TTC549 (cell line): ENCODE results near the gene CYB5R4.

ENCODE experiments used
- FAIRE-seq: peaks from 2 replicates; lab custom pipeline; 2012; peaks lifted over from hg19 to GRCh38; lab: Jason Lieb, UNC

CYB5R4 gene

DNA sequence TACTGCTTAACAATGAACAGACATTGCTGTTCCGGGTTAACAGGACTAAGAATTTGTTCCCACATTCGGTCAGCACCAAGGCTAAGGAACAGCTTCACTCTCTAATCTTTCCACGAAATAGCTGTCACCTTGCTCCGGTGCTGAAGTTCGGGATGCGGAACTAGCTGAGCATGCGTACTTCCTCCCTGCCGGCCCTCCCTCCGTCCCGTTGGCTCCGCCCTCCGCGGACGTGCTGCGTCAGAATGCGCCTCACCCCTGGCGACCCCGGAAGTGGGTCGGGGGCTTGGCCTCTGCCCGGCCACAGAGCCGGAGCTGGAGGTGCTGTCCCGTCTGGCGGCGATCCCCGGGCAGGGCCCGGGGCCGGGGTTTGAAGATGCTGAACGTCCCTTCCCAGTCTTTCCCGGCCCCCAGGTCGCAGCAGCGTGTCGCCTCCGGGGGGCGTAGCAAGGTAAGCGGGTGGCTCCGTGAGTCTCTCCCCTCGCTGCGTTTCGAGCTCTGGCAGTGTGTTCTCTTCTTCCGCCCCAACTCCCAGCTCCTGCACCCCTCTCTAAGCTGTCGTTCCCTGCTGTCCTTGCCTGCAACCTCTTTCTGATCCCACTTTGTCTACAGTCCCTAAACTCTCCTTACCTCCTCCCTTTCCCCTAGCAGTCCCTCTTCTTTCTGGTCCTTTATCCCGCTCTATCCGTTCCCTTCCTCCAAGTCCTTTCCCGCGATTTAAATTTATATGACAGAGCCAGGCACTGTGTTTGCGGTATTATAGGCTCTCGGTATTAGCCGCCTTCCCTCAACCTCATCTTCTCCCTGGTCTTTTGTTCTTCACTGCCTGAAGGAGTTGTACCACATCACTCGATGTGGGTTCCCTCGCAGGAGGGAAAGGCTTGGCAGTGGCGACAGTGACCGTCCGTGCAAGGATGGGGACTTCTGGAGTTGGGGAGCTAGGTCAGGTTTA is at the start of gene CYB5R4:
TSS of gene CYB5R4 (plus strand) at position 280 of the 949 bp plus-strand sequence. CDS start at position 374, 94 bp downstream.
- peak; percentile 48 for FAIRE-seq

GRCh38 chr6:83812595-83812994 is 46.9 kb upstream of the CYB5R4 start:
- no peak for FAIRE-seq

- no peak for FAIRE-seq
These were observed 43.7 kb upstream of the CYB5R4 start for GRCh38 chr6:83815631-83816272.

- no peak for FAIRE-seq
These were observed 36.8 kb upstream of the CYB5R4 start for GRCh38 chr6:83822629-83823169.

GRCh38 chr6:83824388-83824801 is 35.1 kb upstream of the CYB5R4 start:
- FAIRE-seq = no peak

DNA sequence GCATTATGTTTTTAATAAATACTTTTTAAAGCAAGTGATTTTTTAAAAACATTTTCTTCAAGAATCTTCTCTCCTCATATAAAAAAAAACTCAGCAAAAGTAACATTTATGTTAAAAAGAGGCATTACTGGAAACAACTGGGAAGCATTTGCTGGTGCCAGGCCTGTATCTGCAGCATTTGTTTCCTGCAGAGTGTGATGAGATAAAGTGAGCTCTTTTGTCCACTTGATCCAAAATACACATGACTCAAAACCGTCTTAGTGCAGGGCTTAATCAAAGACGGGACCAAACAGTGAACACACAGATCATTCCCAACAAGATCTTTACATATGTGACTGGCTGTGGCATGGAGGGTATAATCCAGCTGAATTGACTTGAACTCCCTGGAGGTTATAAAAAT is 34.7 kb upstream of the CYB5R4 start:
- no peak for FAIRE-seq

- FAIRE-seq = no peak
These were observed 32.4 kb upstream of the CYB5R4 start for GRCh38 chr6:83827050-83827449.

DNA sequence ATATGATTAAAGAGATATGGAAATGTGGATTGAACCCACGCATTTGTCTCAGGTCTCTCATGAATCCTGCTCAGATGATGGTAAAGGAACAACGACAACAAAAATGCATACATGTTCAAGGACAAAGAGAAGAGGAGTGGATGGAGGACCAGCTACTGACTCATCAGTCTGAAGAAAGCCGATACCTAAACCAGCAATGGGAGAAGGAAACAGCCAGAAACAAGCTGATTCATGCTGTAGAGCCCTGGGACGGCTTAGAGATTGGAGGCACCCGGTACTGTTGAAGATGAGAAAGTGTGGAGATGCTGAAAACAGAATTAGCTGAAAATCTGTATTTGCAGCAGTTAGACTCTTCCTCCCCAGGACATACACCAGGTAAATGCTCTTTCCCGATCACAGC is 20.8 kb upstream of the CYB5R4 start:
- FAIRE-seq = no peak

- no peak for FAIRE-seq
These were observed 15.3 kb upstream of the CYB5R4 start for GRCh38 chr6:83844170-83844569.

GRCh38 chr6:83846291-83846690 is 13.2 kb upstream of the CYB5R4 start:
- no peak for FAIRE-seq

- FAIRE-seq = no peak
These were observed 12.3 kb upstream of the CYB5R4 start for GRCh38 chr6:83847179-83847578.

DNA sequence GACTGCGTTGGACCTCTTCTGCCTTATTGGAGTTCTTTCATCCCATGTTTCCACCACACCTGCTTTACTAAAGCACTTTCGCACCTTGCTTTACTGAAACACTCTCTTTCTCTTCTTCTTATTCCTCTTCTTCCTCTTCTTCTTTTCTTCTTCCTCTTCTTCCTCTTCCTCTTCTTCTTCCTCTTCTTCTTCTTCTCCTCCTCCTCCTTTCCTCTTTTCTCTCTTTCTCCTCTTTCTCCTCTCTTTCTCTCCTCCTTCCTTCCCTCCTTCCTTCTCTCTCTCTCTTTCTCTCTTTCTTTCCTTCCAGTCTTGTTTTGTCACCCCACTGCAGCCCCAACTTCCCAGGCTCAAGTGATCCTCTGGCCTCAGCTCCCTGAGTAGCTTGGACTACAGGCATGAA is 10.4 kb upstream of the CYB5R4 start:
- no peak for FAIRE-seq

GRCh38 chr6:83849610-83850009 is 9.9 kb upstream of the CYB5R4 start:
- no peak for FAIRE-seq

DNA sequence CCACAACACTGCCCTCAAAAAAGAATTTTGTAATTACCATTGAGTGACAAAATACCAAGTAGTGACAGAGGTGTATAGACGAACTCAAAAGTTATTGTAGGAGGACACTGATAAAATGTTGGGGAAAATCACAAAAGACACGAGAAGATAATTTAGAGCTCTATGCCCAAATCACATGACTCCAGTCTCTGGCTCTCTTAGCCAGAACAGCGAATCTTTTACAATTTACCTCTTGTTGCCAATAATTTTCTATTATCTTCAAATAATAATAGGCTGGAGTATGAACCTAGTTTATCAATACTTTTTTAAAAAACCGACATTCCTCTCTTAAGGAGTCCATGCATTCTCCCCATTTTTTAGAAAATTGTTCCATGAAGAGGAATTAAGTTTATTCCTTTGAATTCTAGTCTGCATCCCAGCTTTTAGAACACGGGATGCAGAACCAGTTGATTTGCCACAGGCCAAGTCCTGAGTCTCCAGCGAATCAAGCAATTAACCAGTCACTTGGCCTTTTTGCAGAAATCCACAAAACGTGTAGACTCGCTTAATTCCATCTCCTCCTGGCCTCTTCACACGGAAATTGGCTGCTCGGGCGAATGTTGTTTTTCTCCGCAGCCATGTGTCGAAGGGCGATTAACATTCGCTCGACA is 6.8 kb upstream of the CYB5R4 start:
- no peak for FAIRE-seq

DNA sequence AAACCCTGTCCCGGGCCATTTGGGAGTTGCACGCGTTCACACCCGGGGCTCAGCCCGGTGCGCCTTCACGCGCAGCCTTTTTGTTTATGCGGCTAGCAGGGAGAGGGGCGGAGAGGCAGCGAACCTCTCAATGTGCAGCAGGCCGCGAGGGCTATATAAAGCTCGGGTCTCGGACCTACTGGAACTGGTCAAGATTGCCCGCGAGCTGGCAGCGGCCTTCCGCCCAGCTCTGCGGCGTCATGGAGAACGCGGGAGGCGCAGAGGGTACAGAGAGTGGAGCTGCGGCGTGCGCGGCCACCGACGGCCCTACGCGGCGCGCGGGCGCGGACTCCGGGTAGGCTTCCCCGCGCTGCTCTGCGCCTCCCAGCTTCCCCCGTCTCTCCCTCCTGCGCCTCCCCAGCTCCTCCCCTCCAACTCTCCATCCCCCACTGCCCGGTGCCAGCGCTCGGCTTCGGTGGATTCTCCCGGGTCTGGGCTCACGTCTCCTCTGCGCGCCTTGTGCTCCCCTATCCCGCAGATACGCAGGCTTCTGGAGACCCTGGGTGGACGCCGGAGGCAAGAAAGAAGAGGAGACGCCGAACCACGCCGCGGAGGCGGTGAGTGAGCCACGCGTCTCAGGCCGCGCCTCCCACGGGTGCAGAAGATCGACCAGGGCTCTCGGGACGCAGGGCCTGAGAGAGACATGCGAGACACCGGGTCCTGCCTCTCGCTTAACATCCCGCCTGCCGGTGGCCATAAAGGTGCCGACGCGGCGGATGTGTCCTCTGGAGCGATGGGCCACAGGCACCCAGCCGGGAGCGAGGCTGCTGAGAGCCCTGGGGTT is 6.1 kb upstream of the CYB5R4 start, which contains the start of gene RIPPLY2:
TSS of gene RIPPLY2 (plus strand) at position 183 of the 823 bp plus-strand sequence. CDS start at position 240, 57 bp downstream.
- no peak for FAIRE-seq

DNA sequence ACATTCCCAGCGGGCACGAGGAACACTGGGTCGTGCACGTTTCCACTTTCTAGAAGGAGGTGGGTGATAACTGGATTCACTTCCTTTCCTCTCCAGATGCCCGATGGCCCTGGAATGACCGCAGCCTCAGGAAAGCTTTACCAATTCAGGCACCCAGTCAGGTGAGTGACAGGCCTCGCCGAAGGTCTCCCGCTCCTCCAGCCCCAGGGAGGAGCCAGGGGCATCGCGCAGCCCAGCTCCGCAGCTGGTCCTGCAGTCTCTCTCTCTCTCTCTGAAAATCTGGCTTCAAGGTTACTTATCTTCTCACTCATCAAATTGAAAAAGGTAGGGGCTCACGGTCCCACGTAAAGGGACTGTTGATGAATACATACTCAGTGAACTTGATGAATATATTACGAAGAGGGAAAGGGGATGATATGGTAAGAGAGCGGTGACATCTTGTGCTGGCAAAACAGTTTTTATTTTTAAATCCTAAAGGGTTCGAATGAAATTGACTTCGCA is 5.4 kb upstream of the CYB5R4 start:
- FAIRE-seq = no peak

DNA sequence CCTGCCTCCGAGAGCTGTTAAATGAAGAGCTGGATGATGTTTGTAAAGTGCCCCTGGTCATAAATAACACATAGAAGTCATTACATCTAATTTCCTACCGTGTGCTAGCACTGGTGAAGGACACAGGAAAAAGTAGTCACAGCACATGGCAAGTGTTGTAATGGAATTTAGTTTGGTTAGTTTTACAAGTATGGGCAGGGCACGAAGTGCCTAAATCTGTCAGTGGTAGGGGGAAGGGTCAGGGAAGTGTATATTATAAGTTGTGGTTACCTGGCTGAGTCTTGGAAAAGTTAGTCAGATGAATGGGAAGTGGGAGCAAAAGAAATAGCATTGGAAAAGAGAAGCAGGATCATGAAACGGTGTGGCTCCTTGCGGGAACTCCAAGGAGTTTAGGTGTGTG is 4.7 kb upstream of the CYB5R4 start:
- FAIRE-seq = no peak

DNA sequence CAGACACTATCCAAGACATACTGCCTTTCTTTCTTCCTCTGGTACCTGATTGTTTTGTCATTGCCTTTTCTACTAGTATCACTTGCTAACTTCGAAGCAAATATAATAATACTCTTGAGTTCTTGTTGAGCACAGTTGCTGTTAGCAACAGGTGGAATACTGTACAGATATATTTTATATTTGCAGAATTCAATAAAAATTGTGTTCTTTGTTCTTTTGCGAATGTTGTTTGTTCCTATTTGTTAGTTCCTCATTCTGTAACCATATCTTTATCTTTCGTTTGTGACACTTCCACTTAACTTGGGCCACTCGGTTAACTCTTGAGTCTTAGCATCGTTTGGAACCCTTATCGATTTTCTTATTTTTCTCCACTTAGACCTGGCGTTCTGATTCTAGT is 868 bp downstream of the CYB5R4 start:
- no peak for FAIRE-seq

- no peak for FAIRE-seq
These were observed 1.4 kb downstream of the CYB5R4 start for GRCh38 chr6:83860782-83861495.

DNA sequence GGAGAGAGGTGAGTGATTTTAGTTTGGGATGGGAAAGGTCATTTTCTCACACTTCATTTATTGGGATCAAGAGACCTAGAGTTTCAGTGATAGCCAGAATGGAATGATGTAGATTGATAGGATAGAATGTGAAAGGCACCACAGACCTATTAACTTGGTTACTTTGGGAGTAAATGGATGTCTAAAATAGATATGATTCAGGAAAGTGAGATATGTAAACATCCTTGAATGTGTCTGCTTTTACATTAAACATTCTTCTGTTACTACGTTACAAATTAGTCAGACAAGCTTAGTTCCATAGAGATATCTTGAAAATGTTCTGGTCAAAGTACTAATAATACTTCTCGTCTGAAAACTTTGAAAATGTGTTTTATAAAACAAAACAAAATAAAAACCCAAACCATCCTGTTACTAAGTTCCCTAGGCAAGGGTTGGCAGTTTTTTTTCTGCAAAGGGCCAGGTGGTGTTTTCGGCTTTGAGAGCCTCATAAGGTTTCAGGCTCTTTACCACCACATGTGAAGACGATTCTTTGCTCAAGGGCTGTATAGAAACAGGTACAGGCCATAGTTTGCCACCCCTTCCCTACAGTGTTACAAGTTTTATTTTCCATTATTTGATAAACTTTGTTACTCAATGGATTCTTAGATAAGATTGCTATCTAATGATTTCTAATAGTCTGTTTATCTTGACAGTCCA is 3.4 kb downstream of the CYB5R4 start:
- FAIRE-seq = no peak
